Lower leg skin (tissue), 4 donors: ENCODE data around the gene LRRC8A. TPM values are rescaled to one million over a fixed set of nuclear protein-coding genes. Genes with fewer than 3 reads are reported as not detected.

ENCODE experiments used
- DNase-seq, 2 donors: peaks; one replicate each; pipeline ENCODE4 v3.0.0-alpha.2; 2019; ENCODE audit warnings: low spot score in 2 of 2
- H3K4me3 ChIP-seq: fragments of 200-600 bp; sonication (generic); 2 replicates; pipeline ENCODE4 v1.5.1; 2017; ENCODE audit warnings: mild to moderate bottlenecking, low read depth; ENCODE audit not compliant: poor library complexity, severe bottlenecking
- CTCF ChIP-seq, 3 donors: fragments of 450-650 bp; IDR thresholded peaks; one replicate each; pipeline ENCODE4 v1.5.1; 2016; ENCODE audit warnings: antibody characterized with exemption in 3 of 3, mild to moderate bottlenecking in 3 of 3, moderate library complexity in 2 of 3
- POLR2A ChIP-seq, 2 donors: fragments of 450-650 bp; IDR thresholded peaks; one replicate each; pipeline ENCODE4 v1.6.1; 2016 to 2017; ENCODE audit warnings: antibody characterized with exemption in 2 of 2, mild to moderate bottlenecking in 1 of 2, moderate library complexity in 1 of 2
- WGBS, 2 donors: methylation state at CpG; one replicate each; pipeline ENCODE4 v1.1.5; 2018; 5-methylcytosine and 5-hydroxymethylcytosine counted together
- intact Hi-C: fragments of 100-400 bp; cut with DNase I; formaldehyde crosslinking; loops from one replicate; pipeline ENCODE4 v1.15.0; 2023; ENCODE audit warnings: low total_unique reads
- total RNA-seq, 4 donors: library from RNA; depleted of rRNA; stranded (reverse); fragments of >200 nt; gene quantifications; one replicate each; pipeline ENCODE4 v1.1.0, GENCODE V29; 2016

The LRRC8A gene
- total RNA-seq, 4 donors from 2014 or later, result 89.6 to 131 (median 111) TPM

GRCh38 chr9:128913048-128913900 lies 31.3 kb downstream of the LRRC8A start:
- WGBS, 2 donors, result 52 to 63% methylated on average over 12 to 15 of the region's 15 CpGs
- TF ChIP-seq POLR2A (IDR thresholded peaks at IDR 0.05) (no peak), CTCF (IDR thresholded peaks at IDR 0.05) (no peak)
- intact Hi-C loops, result no loop called here
- no peak overlapping the region for H3K4me3 ChIP-seq
- DNase-seq, result no peak

GRCh38 chr9:128913995-128914772 lies 32.3 kb downstream of the LRRC8A start:
- no peak for DNase-seq
- TF ChIP-seq POLR2A (IDR thresholded peaks at IDR 0.05), result no peak
- no peak for TF ChIP-seq CTCF (IDR thresholded peaks at IDR 0.05)
- intact Hi-C loops, result no loop called here
- H3K4me3 ChIP-seq, result no peak overlapping the region
- 75 to 78% methylated on average over 23 of the region's 23 CpGs for WGBS, 2 donors

GRCh38 chr9:128916204-128916603 lies 34.3 kb downstream of the LRRC8A start:
- WGBS, 2 donors, result 45 to 66% methylated on average over 12 to 18 of the region's 18 CpGs
- no peak overlapping the region for H3K4me3 ChIP-seq
- peak in 1 of 2 donors; percentile 91 for DNase-seq
- intact Hi-C loops, result no loop called here
- TF ChIP-seq POLR2A (IDR thresholded peaks at IDR 0.05), result no peak
- TF ChIP-seq CTCF (IDR thresholded peaks at IDR 0.05), result no peak

- TF ChIP-seq POLR2A (IDR thresholded peaks at IDR 0.05) (no peak), CTCF (IDR thresholded peaks at IDR 0.05) (no peak)
- H3K4me3 ChIP-seq, result no peak overlapping the region
- 68 to 70% methylated on average over 11 of the region's 11 CpGs for WGBS, 2 donors
- DNase-seq, result no peak
- intact Hi-C loops, result no loop called here
Observed at GRCh38 chr9:128916745-128917144, 34.8 kb downstream of the LRRC8A start.

GRCh38 chr9:128917151-128917849 lies 35.4 kb downstream of the LRRC8A start:
- H3K4me3 ChIP-seq, result no peak overlapping the region
- TF ChIP-seq CTCF (IDR thresholded peaks at IDR 0.05), result no peak
- no peak for TF ChIP-seq POLR2A (IDR thresholded peaks at IDR 0.05)
- DNase-seq, result peak; percentile 84 to 96
- WGBS, 2 donors, result 37 to 38% methylated on average over 26 of the region's 26 CpGs
- intact Hi-C loops, result no loop called here
